Endothelial cell of umbilical vein (primary cell): ENCODE measurements around the gene SPON1.

ENCODE experiments used
- CTCF ChIP-seq, 2 donors: IDR thresholded peaks; 1 replicate in 1 of 2; 2 replicates in 1 of 2; pipeline ENCODE4 v1.5.1; 2011; ENCODE audit warnings: low read length in 2 of 2, mild to moderate bottlenecking in 2 of 2, moderate library complexity in 2 of 2, control low read depth in 1 of 2, inconsistent platforms in 1 of 2, low read depth in 1 of 2; ENCODE audit not compliant: insufficient read depth in 1 of 2; ENCODE audit errors: extremely low read depth in 1 of 2
- EZH2 ChIP-seq: IDR thresholded peaks from 2 replicates; pipeline ENCODE4 v1.6.1; 2012; ENCODE audit warnings: borderline replicate concordance, low read depth, mild to moderate bottlenecking, moderate library complexity, low read length, inconsistent platforms; ENCODE audit not compliant: severe bottlenecking
- GATA2 ChIP-seq: IDR thresholded peaks from 2 replicates; pipeline ENCODE4 v1.7.0; 2011; ENCODE audit warnings: low read depth, mild to moderate bottlenecking, moderate library complexity, mixed read lengths, low read length; ENCODE audit not compliant: insufficient read length, insufficient read depth
- POLR2AphosphoS5 ChIP-seq: IDR thresholded peaks from 2 replicates; pipeline ENCODE4 v1.6.1; 2012; ENCODE audit warnings: low read depth, mild to moderate bottlenecking, control low read depth, low read length, moderate library complexity; ENCODE audit not compliant: insufficient read depth

- TF ChIP-seq CTCF (IDR thresholded peaks at IDR 0.05; ENCODE audit: extremely low read depth in 1 of 2, insufficient read depth in 1 of 2, low read depth in 1 of 2, low read length in 2 of 2): no peak
- TF ChIP-seq EZH2: no peak
- TF ChIP-seq GATA2: no peak
- TF ChIP-seq POLR2AphosphoS5: no peak
Observed at GRCh38 chr11:13966013-13966412, 3.5 kb downstream of the SPON1 start.
